Stomach (tissue), 19 donors: ENCODE measurements around the gene HDAC10. TPM values are rescaled to one million over a fixed set of nuclear protein-coding genes. Genes with fewer than 3 reads are reported as not detected.
A peak's percentile ranks its signal among the peaks of the same experiment; 100 is the strongest.

Experiments
- DNase-seq, 2 donors: peaks; one replicate each; pipeline versions ENCODE4 v3.0.0 to v3.0.0-alpha.2; 2013 to 2019
- H3K27ac ChIP-seq, 5 donors: fragments of 200-600 bp in 4 of 5; sonication (generic) in 4 of 5; one replicate each; pipeline ENCODE4 v1.5.1; 2013 to 2019; ENCODE audit warnings: mild to moderate bottlenecking in 1 of 5, moderate library complexity in 1 of 5
- H3K27me3 ChIP-seq, 3 donors: fragments of 200-600 bp; sonication (generic); one replicate each; pipeline ENCODE4 v1.5.1; 2017 to 2019; ENCODE audit warnings: mixed run types in 1 of 3
- H3K36me3 ChIP-seq, 4 donors: fragments of 200-600 bp; sonication (generic); 1 replicate in 3 of 4; 2 replicates in 1 of 4; pipeline ENCODE4 v1.5.1; 2016 to 2019
- H3K4me1 ChIP-seq, 4 donors: fragments of 200-600 bp; sonication (generic); one replicate each; pipeline ENCODE4 v1.5.1; 2016 to 2019
- H3K4me3 ChIP-seq, 4 donors: fragments of 200-600 bp; sonication (generic) in 3 of 4; one replicate each; pipeline ENCODE4 v1.5.1; 2016 to 2019; ENCODE audit warnings: mild to moderate bottlenecking in 1 of 4
- H3K9me3 ChIP-seq, 4 donors: fragments of 200-600 bp; sonication (generic); one replicate each; pipeline ENCODE4 v1.5.1; 2016 to 2019
- CTCF ChIP-seq, 7 experiments: fragments of 450-650 bp in 4 of 7; fragments of 200-600 bp in 3 of 7; sonication (generic) in 3 of 7; IDR thresholded peaks; one replicate each; pipeline ENCODE4 v1.5.1; 2016 to 2019; ENCODE audit warnings: antibody characterized with exemption in 7 of 7, control low read depth in 2 of 7, mild to moderate bottlenecking in 1 of 7
- EP300 ChIP-seq: sonication (generic); formaldehyde crosslinking; IDR thresholded peaks from one replicate; pipeline ENCODE4 v1.6.1; 2017; ENCODE audit warnings: antibody characterized with exemption
- POLR2A ChIP-seq, 4 donors: fragments of 450-650 bp; IDR thresholded peaks; one replicate each; pipeline ENCODE4 v1.6.1; 2016; ENCODE audit warnings: antibody characterized with exemption in 4 of 4, control low read depth in 2 of 4, mild to moderate bottlenecking in 1 of 4, moderate library complexity in 1 of 4
- POLR2AphosphoS5 ChIP-seq, 3 donors: sonication (generic); formaldehyde crosslinking; IDR thresholded peaks; one replicate each; pipeline ENCODE4 v1.6.1; 2016; ENCODE audit warnings: antibody characterized with exemption in 3 of 3
- WGBS, 5 donors: extraction: QIAGEN DNeasy Blood & Tissue Kit in 3 of 5; methylation state at CpG; one replicate each; pipeline versions ENCODE4 v1.1.5 to v1.1.7; 2013 to 2018; 5-methylcytosine and 5-hydroxymethylcytosine counted together
- intact Hi-C: fragments of 100-400 bp; cut with DNase I; formaldehyde crosslinking; loops from one replicate; pipeline ENCODE4 v1.15.1; 2023; ENCODE audit warnings: low total_unique reads
- long read RNA-seq, 10 donors: transcript quantifications; one replicate each; lab custom pipeline, GENCODE V29; 2026
- polyA plus RNA-seq, 3 donors: library from polyadenylated mRNA; stranded (reverse); fragments of 200-250 nt; gene quantifications; one replicate each; pipeline ENCODE4 v1.2.3, GENCODE V29; 2013
- total RNA-seq, 5 donors: library from RNA; depleted of rRNA; stranded (reverse); fragments of >200 nt; gene quantifications; one replicate each; pipeline versions ENCODE4 v1.1.0 to v1.2.3, GENCODE V29; 2014 to 2016
- donor health status: healthy with polysubstance abuse.
- donor health status: Bipolar disorder and iron deficiency.
- donor health status: healthy.

HDAC10 gene
- total RNA-seq (100 to 1,000 TPM in 2 of 5 donors, 10 to 100 TPM in 3; 15.4 to 156 (median 74.1) TPM), polyA plus RNA-seq (10 to 100 TPM; 24.7 to 41.4 (median 36.2) TPM)
- long read RNA-seq, donor 1, partial matches to known transcripts = 0 of 1 reads
- long read RNA-seq, donor 1, other reads (novel, unspliced or antisense) = 0 of 1 reads
- long read RNA-seq, donor 2, partial matches to known transcripts = 7 of 9 reads
- long read RNA-seq, donor 2, other reads (novel, unspliced or antisense) = 0 of 9 reads
- long read RNA-seq, donor 3 = 0 reads
- long read RNA-seq, donor 4 = 0 reads
- long read RNA-seq, donor 5 = 0 reads
- long read RNA-seq, donor 6, partial matches to known transcripts = 0 of 2 reads
- long read RNA-seq, donor 6, other reads (novel, unspliced or antisense) = 0 of 2 reads
- long read RNA-seq, donor 7 = 0 reads
- long read RNA-seq, donor 8, partial matches to known transcripts = 0 of 1 reads
- long read RNA-seq, donor 8, other reads (novel, unspliced or antisense) = 0 of 1 reads
- long read RNA-seq, donor 9, partial matches to known transcripts = 0 of 1 reads
- long read RNA-seq, donor 9, other reads (novel, unspliced or antisense) = 0 of 1 reads
- long read RNA-seq, donor 10, partial matches to known transcripts = 0 of 1 reads
- long read RNA-seq, donor 10, other reads (novel, unspliced or antisense) = 0 of 1 reads

DNA sequence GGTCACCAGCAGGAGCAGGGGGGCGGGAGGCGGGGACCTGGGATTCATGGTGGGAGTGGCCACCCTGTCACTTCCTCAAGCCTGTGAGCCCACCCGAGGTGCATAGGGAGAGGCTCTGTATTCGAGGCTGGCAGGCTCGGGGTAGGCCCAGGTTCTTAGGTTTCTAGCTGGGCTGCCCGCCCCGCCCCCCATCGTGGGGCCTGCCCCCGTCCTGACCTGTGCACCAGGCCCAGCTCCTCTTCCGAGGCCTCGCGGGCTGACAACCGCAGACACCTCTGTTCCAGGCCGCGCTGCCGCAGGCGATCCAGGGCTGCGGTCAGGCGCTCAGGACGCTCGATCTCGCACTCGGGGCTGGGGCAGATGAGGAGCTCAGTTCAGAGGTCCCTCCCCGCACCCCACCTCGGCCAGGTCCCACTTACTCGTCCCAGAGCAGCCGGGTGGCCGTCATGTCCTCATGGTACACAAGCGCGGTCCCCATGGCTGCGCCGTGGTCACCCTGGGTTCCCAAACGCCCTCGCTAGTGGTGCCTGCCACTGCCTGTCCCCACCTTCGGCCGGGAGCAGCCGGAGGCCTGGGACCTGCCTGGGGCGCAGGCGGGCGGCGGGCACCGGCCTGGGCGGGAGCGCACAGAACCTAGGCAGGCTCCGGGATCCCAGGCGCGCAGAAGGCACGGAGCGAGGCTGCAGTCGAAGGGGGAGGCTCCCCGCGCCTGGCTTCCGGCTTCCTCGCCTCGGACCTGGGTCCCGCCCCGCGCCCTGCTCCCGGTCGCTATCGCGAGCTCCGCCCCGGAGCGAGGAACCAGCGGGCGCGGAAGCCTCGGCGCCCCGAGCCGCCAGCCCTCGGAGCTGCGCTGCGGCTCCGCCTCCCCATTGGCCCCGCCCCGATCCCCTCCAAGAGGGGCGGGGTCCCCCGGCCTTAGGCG lies at the start of gene HDAC10:
TSS of gene HDAC10 (minus strand) at position 711 of the 922 bp plus-strand sequence. CDS start at position 478, 233 bp downstream.
- 0 to 1% (median 1%) methylated on average over 19 to 81 of the region's 81 CpGs for WGBS, 5 donors
- TF ChIP-seq POLR2AphosphoS5 (IDR thresholded peaks at IDR 0.05) (peak; percentile 19 to 79 (median 57)), CTCF (IDR thresholded peaks at IDR 0.05) (no peak)
- DNase-seq = peak; percentile 90 to 95
- Histone ChIP-seq H3K27me3 (no peaks in the 10 kb centered on the region), H3K27ac (peak within 1 kb of the TSS; percentile 71 to 84 (median 83)), H3K36me3 (peaks cover 11 to 31% (median 21%) of the 10 kb centered on the region in 4 donors), H3K4me3 (peak within 1 kb of the TSS; percentile 62 to 78 (median 66)), H3K4me1 (peaks cover 34 to 65% (median 60%) of the 10 kb centered on the region in 4 donors), H3K9me3 (no peaks in the 10 kb centered on the region)
- intact Hi-C loops = loop anchor here (10.0 kb wide), 1 partner anchor 254 kb away; the partner anchor contains the start of genes LMF2 and NCAPH2

GRCh38 chr22:50300620-50301257 lies 49.7 kb upstream of the HDAC10 start:
- Histone ChIP-seq H3K4me1 (peaks cover 98 to 100% (median 100%) of the 10 kb centered on the region in 4 donors), H3K9me3 (no peaks in the 10 kb centered on the region), H3K27ac (peak overlapping the region; percentile 94 to 96 (median 95)), H3K36me3 (peaks cover 0 to 6% (median 0%) of the 10 kb centered on the region in 4 donors), H3K27me3 (peaks cover 0 to 11% (median 0%) of the 10 kb centered on the region in 3 donors), H3K4me3 (peak overlapping the region; percentile 49 to 56 (median 50))
- WGBS, 5 donors = 59 to 75% (median 61%) methylated on average over 14 of the region's 14 CpGs
- peak in 1 of 2 donors; percentile 25 for DNase-seq
- intact Hi-C loops = no loop called here
- TF ChIP-seq CTCF (IDR thresholded peaks at IDR 0.05) (no peak), POLR2AphosphoS5 (IDR thresholded peaks at IDR 0.05) (no peak), POLR2A (IDR thresholded peaks at IDR 0.05) (no peak), EP300 (no peak)

DNA sequence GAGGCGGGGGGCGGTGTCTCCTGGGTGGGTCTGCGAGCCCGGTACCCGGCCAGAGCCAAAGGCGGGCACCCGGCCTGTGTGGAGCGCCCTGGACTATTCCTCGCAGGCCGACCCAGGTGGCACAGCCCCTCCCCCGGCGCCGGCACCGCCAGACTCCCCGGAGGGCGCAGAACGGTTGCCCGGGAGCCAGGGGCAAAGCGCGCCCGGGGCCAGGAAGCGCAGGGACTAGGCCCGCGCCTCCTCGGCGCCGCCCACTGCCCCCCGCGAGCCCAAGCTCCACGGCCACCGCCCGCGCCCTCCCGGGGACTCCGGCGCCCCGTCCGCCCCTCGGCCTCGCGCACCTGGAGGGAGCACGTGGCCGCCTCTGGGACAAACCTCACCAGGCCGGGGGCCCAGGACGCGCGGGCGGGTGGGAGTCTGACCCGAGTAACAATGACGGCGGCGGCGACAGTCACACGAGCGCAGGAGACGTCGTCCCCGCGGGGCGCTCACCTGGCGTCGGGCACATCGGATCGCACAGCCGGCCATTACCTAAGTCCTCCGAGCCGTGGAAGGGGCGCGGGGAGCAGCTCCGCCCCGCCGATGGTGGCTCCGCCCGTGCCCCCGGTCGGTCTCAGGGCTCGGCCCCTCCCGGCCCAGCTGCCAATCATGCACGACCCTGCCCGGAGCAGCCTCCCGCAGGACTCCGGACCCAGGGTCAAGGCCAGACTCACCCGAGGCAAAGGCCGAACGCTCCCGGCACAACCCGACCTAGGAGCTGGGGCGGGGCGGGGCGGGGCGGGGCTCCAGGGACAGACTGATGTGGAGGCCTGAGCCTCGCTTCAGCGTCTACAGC lies 48.9 kb upstream of the HDAC10 start:
- WGBS, 5 donors = 7 to 26% (median 12%) methylated on average over 17 to 93 of the region's 93 CpGs
- intact Hi-C loops = no loop called here
- TF ChIP-seq EP300 (no peak), POLR2AphosphoS5 (IDR thresholded peaks at IDR 0.05) (peak in 1 of 3 donors; percentile 14), POLR2A (IDR thresholded peaks at IDR 0.05) (no peak), CTCF (IDR thresholded peaks at IDR 0.05) (no peak)
- Histone ChIP-seq H3K9me3 (no peaks in the 10 kb centered on the region), H3K27ac (peak overlapping the region; percentile 94 to 96 (median 95)), H3K27me3 (peaks cover 0 to 11% (median 0%) of the 10 kb centered on the region in 3 donors), H3K4me1 (peaks cover 94 to 100% (median 99%) of the 10 kb centered on the region in 4 donors), H3K4me3 (peak overlapping the region; percentile 49 to 56 (median 50)), H3K36me3 (peaks cover 0 to 6% (median 0%) of the 10 kb centered on the region in 4 donors)
- peak; percentile 70 to 72 for DNase-seq
